NOMO-1 treated with dmso at 0.1 percent for 144 hours (cell line): ENCODE results near the gene ITPKB.
"Not testable (repeated sequence)": the region's sequence is repeated elsewhere in the genome, so short reads cannot be mapped to it uniquely, and the experiment has no call there.

Source experiments
- DNase-seq: peaks from one replicate; lab custom pipeline; 2025; ENCODE audit not compliant: unreplicated experiment; lab: John Stamatoyannopoulos, UW

The ITPKB gene

GRCh38 chr1:226761322-226761721 lies 22.2 kb upstream of the ITPKB start:
- no peak for DNase-seq

DNA sequence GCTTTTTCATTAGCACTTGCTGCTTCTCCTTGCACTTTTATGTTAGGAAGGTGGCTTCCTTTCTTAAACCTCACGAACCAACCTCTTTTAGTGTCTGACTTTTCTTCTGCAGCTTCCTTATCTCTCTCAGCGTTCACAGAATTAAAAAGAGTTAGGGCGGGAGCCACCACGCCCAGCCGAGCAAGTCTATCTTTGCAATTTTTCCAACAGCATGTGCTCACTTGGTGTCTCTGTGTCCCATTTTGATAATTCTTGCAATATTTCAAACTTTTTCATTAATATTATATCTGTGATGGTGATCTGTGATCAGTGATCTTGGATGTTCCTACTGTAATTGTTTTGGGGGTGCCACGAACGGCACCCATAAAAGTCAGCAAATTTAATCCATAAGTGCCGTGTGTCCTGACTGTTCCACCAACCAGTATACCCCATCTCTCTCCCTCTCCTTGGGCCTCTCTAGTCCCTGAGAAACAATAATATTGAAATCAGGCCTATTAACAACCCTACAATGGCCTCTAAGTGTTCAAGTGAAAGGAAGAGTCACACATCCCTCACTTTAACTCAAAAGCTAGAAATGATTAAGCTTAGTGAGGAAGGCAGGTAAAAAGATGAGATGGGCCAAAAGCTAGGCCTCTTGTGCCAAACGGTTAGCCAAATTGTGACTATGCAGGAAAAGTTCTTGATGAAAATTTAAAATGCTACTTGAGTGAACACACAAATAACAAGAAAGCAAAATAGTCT lies 15.9 kb upstream of the ITPKB start:
- DNase-seq: no peak

DNA sequence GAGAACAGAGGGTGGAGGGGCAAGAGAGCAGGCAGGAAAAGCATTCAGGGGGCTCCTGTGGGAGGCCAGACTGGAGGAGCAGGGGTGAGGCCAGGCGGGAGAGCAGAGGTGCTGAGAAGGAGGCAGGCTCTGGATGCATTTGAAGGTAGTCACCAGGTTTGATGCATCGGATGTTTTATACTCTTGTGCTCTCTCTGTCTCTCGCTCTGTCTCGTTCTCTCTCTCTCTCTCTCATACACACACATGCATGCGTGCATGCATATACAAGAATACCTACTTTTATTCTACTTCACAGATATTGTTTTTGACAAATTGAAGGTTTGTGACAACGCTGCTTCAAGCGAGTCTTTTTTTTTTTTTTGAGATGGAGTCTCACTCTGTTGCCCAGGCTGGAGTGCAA lies 15.0 kb upstream of the ITPKB start:
- no peak for DNase-seq

- DNase-seq: no peak
Observed at GRCh38 chr1:226751703-226752102, 12.6 kb upstream of the ITPKB start.

DNA sequence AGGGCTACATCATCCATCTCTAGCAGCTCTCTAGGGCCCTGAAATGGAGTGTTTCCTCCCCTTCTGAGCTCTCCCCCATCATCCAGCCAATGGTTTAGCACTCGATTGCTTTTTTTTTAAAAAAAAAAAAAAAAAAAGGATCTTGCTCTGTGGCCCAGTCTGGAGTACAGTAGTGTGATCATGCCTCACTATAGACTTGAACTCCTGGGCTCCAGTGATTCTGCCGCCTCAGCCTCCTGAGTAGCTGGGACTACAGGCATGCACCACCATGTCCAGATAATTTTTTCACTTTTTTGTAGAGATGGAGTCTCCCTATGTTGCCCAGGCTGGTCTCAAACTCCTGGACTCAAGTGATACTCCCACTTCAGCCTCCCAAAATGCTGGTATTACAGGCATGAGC lies 12.1 kb upstream of the ITPKB start:
- DNase-seq: no peak

DNA sequence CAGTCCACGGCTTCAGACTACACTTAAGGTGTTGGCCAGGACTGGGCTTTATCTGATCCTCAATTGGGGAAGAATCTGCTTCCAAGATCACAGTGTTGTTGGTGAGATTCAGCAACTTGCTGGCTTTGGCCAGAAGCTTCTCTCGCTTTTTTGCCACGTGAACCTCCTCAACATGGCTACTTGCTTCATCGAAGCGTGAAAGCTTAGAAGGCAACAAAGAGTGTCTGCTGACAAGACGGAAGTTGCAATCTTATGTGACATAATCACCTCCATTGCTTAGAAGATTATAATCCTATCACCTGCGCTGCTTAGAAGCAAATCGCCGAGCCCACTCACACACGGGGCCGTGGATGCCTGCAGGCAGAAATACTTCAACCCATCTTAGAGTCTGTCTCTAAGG lies 10.4 kb upstream of the ITPKB start:
- DNase-seq: no peak

DNA sequence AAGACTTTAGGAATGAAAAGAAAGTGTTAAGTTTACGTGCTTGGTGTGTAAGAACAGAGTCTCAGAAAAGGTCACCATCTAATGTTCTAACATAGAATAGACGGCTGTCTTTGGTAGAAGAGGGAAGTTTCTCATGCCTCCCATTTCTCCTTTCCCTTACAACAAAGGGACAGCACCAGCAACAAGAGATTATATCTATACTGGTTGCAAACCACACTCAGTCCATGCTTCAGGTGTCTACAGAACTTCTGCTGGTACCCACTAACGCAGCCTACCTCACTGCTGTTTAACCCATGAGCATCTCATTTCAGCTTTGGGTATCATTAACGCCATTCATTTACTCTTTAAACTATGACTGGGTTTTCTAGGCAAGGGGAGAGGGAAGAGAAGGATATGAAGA lies 9.2 kb upstream of the ITPKB start:
- no peak for DNase-seq

- not testable (repeated sequence) for DNase-seq
Observed at GRCh38 chr1:226747519-226748263, 8.6 kb upstream of the ITPKB start.

DNA sequence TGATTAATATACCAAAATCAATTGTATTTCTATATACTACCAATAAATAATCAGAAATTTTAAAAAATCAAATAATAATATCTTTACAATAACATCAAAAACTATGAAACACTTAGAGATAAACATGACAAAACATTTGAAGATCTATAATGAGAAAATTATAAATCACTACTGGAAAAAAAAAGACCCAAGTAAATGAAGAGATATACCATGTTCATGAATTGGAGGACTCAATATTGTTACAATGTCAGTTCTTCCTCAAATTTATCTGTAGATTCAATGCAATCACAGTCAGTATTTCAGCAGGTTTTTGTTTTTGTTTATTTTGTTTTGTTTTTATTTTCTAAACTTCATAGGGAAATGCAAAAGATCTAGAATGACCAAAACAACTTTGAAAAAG lies 4.2 kb upstream of the ITPKB start:
- no peak for DNase-seq

GRCh38 chr1:226741009-226741408 lies 1.9 kb upstream of the ITPKB start:
- no peak for DNase-seq

DNA sequence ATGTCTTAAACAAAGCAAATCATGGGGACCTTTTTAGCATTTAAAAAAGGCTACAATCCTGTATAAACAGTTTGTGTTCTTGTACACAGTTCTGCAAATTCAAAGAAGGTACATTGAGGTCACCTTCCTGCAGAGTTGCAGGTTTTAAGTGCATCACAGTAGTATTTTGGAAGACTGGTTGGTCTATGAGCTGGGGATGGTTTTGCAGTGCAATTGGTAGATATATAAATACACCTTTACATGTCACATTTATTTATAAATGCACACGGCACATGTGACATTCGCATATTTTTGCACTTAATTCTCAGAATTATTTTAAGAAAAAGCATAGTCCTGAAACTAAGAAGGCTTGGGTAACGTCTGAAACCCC lies 599 bp upstream of the ITPKB start:
- DNase-seq: no peak

GRCh38 chr1:226738421-226738994 lies 574 bp downstream of the ITPKB start:
- DNase-seq: no peak

DNA sequence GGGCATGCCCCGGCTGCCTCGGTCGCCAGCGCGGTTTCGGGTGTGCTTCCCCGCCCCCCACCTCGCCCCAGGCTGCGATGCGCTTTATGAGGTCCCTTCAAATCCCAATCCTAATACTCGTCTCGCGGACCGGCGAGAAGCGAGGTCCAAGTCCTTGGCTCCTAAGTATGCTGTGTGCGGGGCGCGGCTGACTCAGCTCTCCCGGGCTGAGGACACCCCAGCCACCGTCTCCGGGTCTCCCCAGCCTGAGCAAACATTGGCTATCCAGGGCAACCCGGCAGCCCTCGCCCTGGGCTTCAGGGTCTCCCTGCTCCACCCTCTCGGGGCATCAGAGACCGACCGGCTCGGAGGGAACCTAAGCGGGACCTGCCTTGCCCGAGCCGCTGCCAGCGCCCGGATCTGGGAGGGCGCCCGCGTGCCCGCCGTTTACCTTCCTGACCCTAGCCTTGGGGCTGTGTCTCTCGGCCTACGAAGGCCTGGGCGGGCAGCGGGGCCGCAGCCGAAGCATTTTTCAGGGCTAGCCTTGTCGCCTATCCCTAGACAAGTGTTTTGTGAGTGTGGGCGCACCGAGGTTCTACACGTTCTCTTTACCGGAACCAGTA lies 1.2 kb downstream of the ITPKB start:
- DNase-seq: no peak

DNA sequence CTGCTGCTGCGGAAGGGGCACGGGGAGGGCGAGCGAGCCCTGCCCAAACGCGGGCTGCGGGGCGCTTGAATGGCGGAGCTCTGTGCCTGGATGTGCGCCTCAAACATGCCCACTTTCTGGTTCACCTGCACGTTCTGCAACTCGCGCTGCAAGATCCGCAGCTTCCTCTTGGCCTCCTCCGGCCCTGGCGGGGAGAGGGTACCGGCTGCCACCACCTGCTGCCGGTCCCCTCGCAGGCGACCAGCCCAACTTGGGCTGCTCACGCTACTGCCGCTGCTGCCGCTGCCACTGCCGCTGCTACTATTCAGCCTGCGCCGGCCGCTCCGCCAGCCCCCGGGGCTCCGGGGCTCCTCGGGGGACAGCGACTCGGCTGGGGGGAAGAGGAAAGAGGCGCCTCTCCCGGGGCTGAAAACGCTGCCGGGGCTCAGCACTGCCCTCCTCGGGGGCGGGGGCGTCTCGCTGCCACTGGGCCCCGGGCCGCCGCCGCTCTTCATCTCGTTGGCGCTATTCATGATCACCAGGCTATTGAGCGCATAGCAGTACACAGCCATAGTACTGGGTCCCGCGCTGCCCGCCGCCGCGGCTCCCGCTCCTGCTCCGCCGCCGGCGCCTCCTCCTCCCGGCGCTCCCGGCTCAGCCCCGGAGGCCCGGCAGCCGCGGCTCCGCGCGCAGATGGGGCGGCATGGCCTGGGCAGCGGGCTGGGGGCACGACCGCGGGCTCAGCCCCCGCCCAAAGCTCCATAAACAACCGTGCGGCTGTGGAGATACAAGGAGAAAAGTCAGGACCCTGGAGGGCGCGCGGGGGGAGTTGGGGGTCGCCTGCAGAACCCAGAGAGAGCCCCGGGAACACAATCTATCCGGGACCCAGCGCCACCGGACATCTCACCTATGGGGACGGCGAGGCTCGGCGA lies 1.9 kb downstream of the ITPKB start:
- no peak for DNase-seq

- no peak for DNase-seq
Observed at GRCh38 chr1:226736001-226736907, 2.8 kb downstream of the ITPKB start.

DNA sequence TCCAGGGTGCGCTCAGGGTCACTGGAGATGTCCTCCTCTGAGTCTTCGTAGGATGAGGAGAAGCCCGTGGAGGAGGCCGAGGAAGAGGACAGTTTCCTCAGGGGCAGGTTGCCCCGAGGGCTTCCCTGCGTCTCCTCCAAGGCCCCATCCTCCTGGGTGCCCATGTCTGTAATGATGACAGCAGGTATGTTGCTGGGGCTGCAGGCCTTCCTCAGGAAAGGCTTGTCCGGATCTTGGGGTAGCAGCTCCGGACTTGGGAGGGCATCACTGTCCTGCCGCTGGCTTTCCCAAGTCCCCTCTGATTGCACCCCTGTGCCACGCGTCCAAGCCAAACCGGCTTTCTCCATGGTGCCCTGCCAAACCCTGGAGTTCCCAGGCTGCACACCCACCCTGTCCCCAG lies 3.5 kb downstream of the ITPKB start:
- DNase-seq: no peak

- DNase-seq: no peak
Observed at GRCh38 chr1:226734611-226735153, 4.4 kb downstream of the ITPKB start.

DNA sequence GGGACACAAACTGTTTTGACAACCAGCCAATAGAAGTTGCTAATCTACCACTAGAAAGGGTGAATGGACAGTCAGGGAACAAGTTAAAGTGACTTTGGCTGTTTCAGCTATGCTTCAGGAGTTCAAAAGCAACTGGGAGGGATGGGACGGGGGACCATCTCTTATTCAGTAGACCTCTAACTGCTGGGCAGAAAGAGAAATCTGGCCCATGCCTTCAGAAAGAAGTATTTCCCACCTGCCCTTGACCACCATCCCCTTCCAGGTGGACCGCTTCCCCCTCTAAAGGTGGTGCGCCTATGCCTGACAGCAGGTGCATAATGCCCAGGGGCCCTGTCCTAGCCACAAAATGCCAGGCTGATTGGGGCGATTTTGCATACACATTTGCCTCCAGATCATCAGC lies 5.2 kb downstream of the ITPKB start:
- DNase-seq: no peak

DNA sequence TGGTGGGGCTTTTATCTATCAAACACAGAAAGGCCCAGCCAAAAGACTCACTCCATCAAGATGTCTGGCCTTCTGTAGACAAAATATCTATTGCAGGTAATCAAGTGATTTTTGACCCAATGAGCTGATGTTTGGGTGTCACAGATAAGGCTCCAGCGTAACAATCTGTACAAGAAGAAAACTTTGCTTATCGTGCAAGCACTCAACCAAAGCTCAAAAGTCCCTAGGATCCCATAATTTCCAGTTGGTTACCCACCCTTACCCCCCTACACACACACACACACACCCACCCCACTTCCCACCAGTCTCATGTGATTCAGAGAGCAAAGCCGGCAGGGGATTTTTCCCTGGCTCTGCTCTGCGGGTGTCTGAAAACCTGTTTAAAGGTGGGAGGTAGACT lies 5.8 kb downstream of the ITPKB start:
- DNase-seq: no peak

- no peak for DNase-seq
Observed at GRCh38 chr1:226732856-226733291, 6.2 kb downstream of the ITPKB start.
